ENCODE data around the gene GNL3.
A peak's percentile ranks its signal among the peaks of the same experiment; 100 is the strongest.
"Not testable (repeated sequence)": the region's sequence is repeated elsewhere in the genome, so short reads cannot be mapped to it uniquely, and the experiment has no call there.

GNL3 gene

GRCh38 chr3:52714335-52715302 lies 28.8 kb downstream of the GNL3 start:
- intact Hi-C loops (cut with DNase I) = no loop called here
- DNase-seq = peak in 2 of 10 donors; percentile 79 to 85

- peak in 1 of 10 donors; percentile 47 for DNase-seq
- intact Hi-C loops (cut with DNase I) = no loop called here
Observed at GRCh38 chr3:52715714-52716305, 30.0 kb downstream of the GNL3 start.

GRCh38 chr3:52719618-52720017 lies 33.8 kb downstream of the GNL3 start:
- no peak for DNase-seq
- intact Hi-C loops (cut with DNase I) = no loop called here

DNA sequence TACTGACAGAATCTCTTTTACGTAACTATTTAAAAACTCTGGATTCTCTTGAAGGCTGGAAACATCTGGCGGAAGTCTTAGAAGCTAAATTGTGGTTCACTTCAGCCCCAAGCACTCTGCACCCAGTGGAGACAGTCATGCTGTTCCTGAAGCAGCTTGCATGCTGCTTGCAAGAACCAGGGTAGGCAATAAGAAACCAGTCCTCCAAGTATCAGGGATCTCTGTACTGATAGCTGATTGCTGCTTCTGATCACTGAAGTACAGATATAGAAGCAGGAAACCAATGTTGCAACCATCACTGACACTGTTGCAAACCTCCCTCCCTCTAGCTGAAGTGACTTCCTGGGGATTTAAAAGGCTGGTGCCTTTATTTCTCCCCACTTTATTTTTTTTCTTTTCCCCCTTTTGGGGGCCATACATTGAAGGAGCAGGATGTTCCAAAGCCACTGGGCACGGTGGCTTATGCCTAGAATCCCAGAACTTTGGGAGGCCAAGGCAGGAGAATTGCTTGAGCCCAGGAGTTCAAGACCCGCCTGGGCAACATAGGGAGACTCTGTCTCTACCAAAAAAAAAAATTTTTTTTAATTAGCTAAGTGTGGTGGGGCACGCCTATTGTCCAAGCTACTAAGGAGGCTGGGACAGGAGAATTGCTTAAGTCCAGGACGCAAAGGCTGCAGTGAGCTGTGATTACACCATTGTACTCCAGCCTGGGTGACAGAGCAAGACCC lies 35.3 kb downstream of the GNL3 start:
- no peak for DNase-seq
- intact Hi-C loops (cut with DNase I) = no loop called here

DNA sequence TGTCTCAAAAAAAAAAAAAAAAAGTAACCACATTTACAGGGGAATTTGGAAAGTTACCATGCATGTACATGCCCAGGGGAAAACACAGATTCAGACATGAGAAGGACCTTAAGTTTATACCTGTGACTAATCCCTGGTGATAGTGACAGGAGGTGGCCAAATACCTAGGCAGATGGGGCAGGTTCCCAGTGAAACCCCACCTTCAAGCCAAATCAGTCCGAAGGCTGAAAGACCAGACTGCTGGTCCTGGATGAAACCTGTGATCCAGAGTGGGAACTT lies 35.8 kb downstream of the GNL3 start:
- intact Hi-C loops (cut with DNase I) = no loop called here
- no peak for DNase-seq

GRCh38 chr3:52722491-52722890 lies 36.7 kb downstream of the GNL3 start:
- no peak for DNase-seq
- intact Hi-C loops (cut with DNase I) = no loop called here

- intact Hi-C loops (cut with DNase I) = no loop called here
- no peak for DNase-seq
Observed at GRCh38 chr3:52723935-52724334, 38.1 kb downstream of the GNL3 start.

- no peak for DNase-seq
- intact Hi-C loops (cut with DNase I) = no loop called here
Observed at GRCh38 chr3:52724511-52724910, 38.7 kb downstream of the GNL3 start.

DNA sequence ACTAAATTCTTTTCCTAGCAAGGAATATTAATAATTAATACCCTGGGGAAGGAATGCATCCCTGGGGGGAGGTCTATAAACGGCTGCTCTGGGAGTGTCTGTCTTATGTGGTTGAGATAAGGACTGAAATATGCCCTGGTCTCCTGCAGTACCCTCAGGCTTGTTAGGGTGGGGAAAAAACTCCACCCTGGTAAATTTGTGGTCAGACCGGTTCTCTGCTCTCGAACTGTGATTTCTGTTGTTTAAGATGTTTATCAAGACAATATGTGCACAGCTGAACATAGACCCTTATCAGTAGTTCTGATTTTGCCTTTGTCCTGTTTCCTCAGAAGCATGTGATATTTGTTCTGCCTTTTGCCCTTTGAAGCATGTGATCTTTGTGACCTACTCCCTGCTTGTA lies 42.9 kb downstream of the GNL3 start:
- DNase-seq; intact Hi-C loops (cut with DNase I): not testable (repeated sequence)

DNA sequence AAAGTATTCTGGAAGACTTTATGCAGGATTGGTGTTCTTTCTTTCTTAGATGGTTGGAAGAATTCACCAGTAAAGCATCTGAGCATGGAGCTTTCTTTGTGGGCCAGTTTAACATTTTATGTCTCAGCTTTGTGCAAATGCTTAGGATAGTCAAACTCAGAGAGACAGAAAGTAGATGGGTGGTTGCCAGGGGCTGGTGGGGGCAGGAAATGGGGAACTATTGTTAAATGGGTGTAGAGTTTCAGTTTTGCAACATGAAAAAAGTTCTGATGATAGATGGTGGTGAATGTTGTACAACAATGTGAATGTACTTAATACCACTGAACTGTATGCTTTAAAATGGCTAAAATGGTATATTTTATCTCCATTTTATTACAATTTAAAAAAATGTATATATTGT lies 44.8 kb downstream of the GNL3 start:
- intact Hi-C loops (cut with DNase I) = no loop called here
- no peak for DNase-seq

DNA sequence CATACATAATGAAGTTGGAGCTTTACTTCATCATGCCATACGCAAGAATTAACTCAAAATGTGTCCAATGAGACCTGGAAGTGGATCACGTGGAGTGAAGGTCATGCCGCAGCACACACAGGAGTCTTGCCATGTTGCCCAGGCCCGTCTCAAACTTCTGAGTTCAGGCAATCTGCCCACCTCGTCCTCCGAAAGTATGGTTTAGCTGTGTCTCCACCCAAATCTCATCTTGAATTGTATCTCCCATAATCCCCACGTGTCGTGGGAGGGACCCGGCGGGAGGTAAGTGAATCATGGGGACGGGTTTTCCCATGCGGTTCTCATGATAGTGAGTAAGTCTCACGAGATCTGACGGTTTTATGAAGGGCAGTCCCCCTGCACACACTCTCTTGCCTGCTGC lies 45.8 kb downstream of the GNL3 start:
- peak in 1 of 10 donors; percentile 37 for DNase-seq
- intact Hi-C loops (cut with DNase I) = no loop called here

GRCh38 chr3:52733256-52733891 lies 47.5 kb downstream of the GNL3 start:
- DNase-seq = no peak
- intact Hi-C loops (cut with DNase I) = no loop called here

DNA sequence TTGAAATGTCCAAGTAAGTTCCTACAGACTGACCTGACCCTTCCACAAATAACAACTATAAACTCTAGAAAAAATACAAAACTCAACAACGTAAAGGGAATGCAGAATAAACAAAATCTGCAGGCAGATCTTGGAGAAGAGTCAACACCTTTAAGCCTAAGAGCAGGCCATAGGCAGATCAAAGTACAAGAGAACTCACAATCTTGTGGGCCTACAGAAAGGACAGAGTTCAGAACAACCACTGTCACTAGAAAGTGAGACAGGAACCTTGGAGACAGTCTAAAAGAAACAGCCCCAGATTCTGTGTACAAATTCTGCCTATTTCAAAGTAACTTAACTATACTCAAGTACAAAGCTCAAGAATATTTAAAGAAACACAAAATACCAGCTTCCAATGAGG lies 53.9 kb downstream of the GNL3 start:
- intact Hi-C loops (cut with DNase I) = loop anchor here (5.0 kb wide), 1 partner anchor 333 kb away; no protein-coding TSS in a partner anchor
- DNase-seq = no peak

DNA sequence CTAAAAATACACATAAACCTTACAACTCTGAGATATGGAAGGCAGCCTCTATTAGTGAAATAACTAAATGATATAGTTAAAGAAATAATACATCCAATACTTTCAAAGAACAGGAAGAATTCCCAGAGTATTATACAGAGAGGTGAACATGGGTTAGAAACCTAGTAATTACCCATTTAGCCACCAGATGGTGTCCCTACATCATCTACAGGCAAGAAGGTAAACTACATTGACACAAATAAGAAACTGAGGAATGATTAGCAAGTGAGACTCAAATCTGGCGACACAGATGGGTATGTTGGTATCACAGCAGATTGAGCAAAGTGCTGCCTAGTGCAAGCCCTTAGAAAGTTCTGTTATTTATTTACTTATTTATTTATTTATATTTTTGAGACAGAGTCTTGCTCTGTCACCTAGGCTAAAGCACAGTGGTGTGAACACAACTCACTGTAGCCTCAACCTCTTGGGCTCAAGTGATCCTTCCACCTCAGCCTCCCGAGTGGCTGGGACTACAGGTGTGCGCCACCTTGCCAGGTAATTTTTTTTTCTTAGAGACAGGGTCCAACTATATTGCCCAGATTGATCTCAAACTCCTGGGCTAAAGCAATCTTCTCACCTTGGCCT lies 56.7 kb downstream of the GNL3 start:
- DNase-seq = no peak
- intact Hi-C loops (cut with DNase I) = loop anchor here (5.0 kb wide), 1 partner anchor 330 kb away; no protein-coding TSS in a partner anchor

- no peak for DNase-seq
- intact Hi-C loops (cut with DNase I) = loop anchor here (5.0 kb wide), 1 partner anchor 329 kb away; no protein-coding TSS in a partner anchor
Observed at GRCh38 chr3:52743152-52743551, 57.3 kb downstream of the GNL3 start.

- intact Hi-C loops (cut with DNase I) = loop anchor here (5.0 kb wide), 1 partner anchor 329 kb away; no protein-coding TSS in a partner anchor
Observed at GRCh38 chr3:52743721-52744120, 57.9 kb downstream of the GNL3 start.

More at GRCh38 chr3:52743721-52744120, 57.9 kb downstream of the GNL3 start:
- DNase-seq = no peak
